Activated CD8-positive, alpha-beta memory T cell treated with anti-CD3 and anti-CD28 coated beads, Interleukin-2, amount 10 ng/mL, durations not matched to agents 7 days and 5 days (primary cell): Measurements from ENCODE around the gene BUB3. TPM values are rescaled to one million over a fixed set of nuclear protein-coding genes. Genes with fewer than 3 reads are reported as not detected.
A peak's percentile ranks its signal among the peaks of the same experiment; 100 is the strongest.

Experiments
- ATAC-seq: fragments of 150-1000 bp; cut with Tn5 transposase; one replicate; pipeline ENCODE4 v1.10.0; 2021; ENCODE audit warnings: moderate library complexity
- CTCF ChIA-PET: fragments of 350-600 bp; sonication (Branson Sonifier 250); formaldehyde crosslinking; loops from one replicate; lab custom pipeline; 2021; ENCODE audit warnings: antibody characterized with exemption; lab: Charles Lee
- DNase-seq: peaks from one replicate; pipeline ENCODE4 v3.0.0-alpha.2; 2020
- H3K27ac Mint-ChIP-seq: one replicate; pipeline ENCODE4 v1.8.0; 2021; ENCODE audit warnings: mild to moderate bottlenecking, mixed read lengths
- H3K27me3 Mint-ChIP-seq: one replicate; pipeline ENCODE4 v1.8.0; 2021; ENCODE audit warnings: mixed read lengths
- H3K36me3 Mint-ChIP-seq: one replicate; pipeline ENCODE4 v1.8.0; 2021; ENCODE audit warnings: mild to moderate bottlenecking, mixed read lengths
- H3K4me1 Mint-ChIP-seq: one replicate; pipeline ENCODE4 v1.8.0; 2021; ENCODE audit warnings: mixed read lengths
- H3K4me3 Mint-ChIP-seq: one replicate; pipeline ENCODE4 v1.8.0; 2021; ENCODE audit warnings: mild to moderate bottlenecking, moderate library complexity, mixed read lengths
- H3K9me3 Mint-ChIP-seq: one replicate; pipeline ENCODE4 v1.8.0; 2022; ENCODE audit warnings: low read depth, mixed read lengths
- total RNA-seq, 2 experiments: library from RNA; stranded (reverse); gene quantifications; one replicate each; pipeline ENCODE4 v1.2.3, GENCODE V29; 2021

Gene BUB3, protein sequence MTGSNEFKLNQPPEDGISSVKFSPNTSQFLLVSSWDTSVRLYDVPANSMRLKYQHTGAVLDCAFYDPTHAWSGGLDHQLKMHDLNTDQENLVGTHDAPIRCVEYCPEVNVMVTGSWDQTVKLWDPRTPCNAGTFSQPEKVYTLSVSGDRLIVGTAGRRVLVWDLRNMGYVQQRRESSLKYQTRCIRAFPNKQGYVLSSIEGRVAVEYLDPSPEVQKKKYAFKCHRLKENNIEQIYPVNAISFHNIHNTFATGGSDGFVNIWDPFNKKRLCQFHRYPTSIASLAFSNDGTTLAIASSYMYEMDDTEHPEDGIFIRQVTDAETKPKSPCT
- total RNA-seq: 100 to 1,000 TPM; 282 to 319 TPM

- no peaks in the 10 kb centered on the region for H3K9me3 Mint-ChIP-seq
- peaks cover 22% of the 10 kb centered on the region for H3K27me3 Mint-ChIP-seq
- CTCF ChIA-PET: interaction anchor here (0.6 to 1.5 kb wide), 5 partner anchors 10 to 174 kb away, joined by 3 to 5 read pairs (median 3); partner anchors contain the start of gene PSTK
- H3K4me3 Mint-ChIP-seq: peak within 1 kb of the TSS; percentile 98
- H3K36me3 Mint-ChIP-seq: peaks cover 46% of the 10 kb centered on the region
- peak within 1 kb of the TSS; percentile 100 for H3K27ac Mint-ChIP-seq
- DNase-seq: peak; percentile 98
- peak; percentile 94 for ATAC-seq
- peaks cover 65% of the 10 kb centered on the region for H3K4me1 Mint-ChIP-seq
These were observed at the start of gene BUB3 for GRCh38 chr10:123154092-123154710. Gene BUB3, plus strand, starts transcription at chr10:123154402. Its CDS starts 516 bp downstream, at chr10:123154918.

DNA sequence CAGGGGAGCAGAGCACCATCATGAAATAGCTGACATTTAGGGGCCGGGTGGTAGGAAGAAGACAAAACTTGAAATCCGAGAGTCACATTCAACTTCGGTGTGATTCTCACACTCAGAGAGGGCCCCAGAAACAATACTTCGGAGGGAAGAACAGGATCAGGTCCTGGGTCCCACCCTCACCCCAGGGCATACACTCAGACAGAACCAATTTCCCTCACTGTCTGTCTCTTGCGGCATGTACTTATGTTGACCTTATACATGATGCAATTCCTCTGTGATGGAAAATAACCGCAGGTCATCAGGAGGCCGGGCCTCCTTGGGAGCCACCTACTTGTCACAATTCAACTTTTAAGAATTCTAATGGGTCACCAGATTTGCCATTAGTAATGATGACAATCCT is 44.7 kb upstream of the BUB3 start:
- no peaks in the 10 kb centered on the region for H3K9me3 Mint-ChIP-seq

DNA sequence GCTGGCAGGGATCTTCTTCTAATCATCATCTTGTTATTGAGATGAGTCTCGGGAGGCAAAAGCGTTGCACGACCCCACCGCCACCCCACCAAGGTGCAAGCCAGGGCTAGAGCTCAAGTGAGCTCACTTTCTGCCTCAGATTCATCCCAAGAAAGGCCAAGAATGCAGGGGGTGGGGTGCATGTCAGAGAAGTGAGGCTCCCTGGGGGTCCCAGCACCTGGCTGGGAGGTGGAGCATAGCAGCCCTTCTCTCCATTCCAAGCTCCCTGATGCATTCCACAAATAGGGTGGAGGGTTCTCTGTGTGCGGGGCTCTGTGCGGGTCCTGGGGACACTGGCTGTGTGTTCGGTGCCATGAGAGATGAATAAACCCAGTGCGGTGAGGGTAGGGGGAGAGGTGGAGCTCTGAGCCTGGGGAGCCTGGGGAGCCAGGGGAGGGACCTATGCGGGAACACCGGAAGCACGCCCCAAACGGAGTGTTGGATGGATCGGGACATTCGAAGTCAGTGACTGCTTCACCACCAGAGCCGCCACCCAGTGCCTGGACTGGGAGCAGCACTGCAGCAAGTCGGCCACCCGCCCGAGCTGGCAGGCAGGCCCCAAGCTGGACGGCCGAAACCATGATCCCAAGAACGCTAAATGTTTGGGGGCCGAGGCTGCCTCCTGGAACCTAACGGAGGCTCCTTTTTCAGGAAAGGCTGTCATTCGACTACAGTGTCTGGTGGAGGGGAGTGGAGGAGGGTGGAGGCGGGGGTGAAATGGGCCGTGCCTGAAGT is 36.4 kb upstream of the BUB3 start:
- peaks cover 39% of the 10 kb centered on the region for H3K27me3 Mint-ChIP-seq
- DNase-seq (no peak), ATAC-seq (no peak)
- no peak overlapping the region for H3K4me3 Mint-ChIP-seq
- CTCF ChIA-PET: no interaction called here
- no peaks in the 10 kb centered on the region for H3K36me3 Mint-ChIP-seq
- H3K4me1 Mint-ChIP-seq: no peaks in the 10 kb centered on the region
- H3K9me3 Mint-ChIP-seq: no peaks in the 10 kb centered on the region
- no peak overlapping the region for H3K27ac Mint-ChIP-seq

More for the DNA sequence above, 44.7 kb upstream of the BUB3 start:
- peaks cover 15% of the 10 kb centered on the region for H3K27me3 Mint-ChIP-seq
- H3K4me3 Mint-ChIP-seq: no peak overlapping the region
- no peaks in the 10 kb centered on the region for H3K4me1 Mint-ChIP-seq
- H3K27ac Mint-ChIP-seq: no peak overlapping the region
- no peak for ATAC-seq
- CTCF ChIA-PET: no interaction called here
- no peak for DNase-seq
- H3K36me3 Mint-ChIP-seq: no peaks in the 10 kb centered on the region

DNA sequence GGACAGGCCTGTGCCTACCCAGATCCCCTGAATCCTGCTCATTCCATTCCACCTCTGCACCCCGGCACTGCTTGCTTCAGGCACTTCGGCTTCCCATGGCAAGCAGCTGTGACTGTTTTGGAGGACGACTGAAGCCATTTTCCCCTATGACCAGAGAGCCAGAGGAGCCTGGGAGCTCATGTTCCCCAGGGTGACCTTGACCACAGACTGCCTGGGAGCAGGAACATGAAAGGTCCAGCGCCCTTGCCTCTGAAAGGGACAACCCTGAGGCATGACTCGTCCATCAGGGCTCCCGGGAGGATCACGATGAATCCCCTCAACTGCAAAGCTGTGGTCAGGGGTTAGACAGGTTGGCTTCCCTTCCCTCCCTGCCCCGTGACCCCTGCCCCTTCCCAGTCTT is 35.1 kb upstream of the BUB3 start:
- no peak overlapping the region for H3K4me3 Mint-ChIP-seq
- DNase-seq (no peak), ATAC-seq (no peak)
- peaks cover 44% of the 10 kb centered on the region for H3K27me3 Mint-ChIP-seq
- no peaks in the 10 kb centered on the region for H3K36me3 Mint-ChIP-seq
- no peak overlapping the region for H3K27ac Mint-ChIP-seq
- CTCF ChIA-PET: no interaction called here
- H3K9me3 Mint-ChIP-seq: no peaks in the 10 kb centered on the region
- no peaks in the 10 kb centered on the region for H3K4me1 Mint-ChIP-seq

- ATAC-seq (no peak), DNase-seq (no peak)
- no peak overlapping the region for H3K4me3 Mint-ChIP-seq
- no peak overlapping the region for H3K27ac Mint-ChIP-seq
- H3K9me3 Mint-ChIP-seq: no peaks in the 10 kb centered on the region
- peaks cover 63% of the 10 kb centered on the region for H3K27me3 Mint-ChIP-seq
- no peaks in the 10 kb centered on the region for H3K36me3 Mint-ChIP-seq
- H3K4me1 Mint-ChIP-seq: no peaks in the 10 kb centered on the region
- CTCF ChIA-PET: no interaction called here
These were observed 28.0 kb upstream of the BUB3 start for GRCh38 chr10:123126246-123126645.

GRCh38 chr10:123129618-123130271 is 24.5 kb upstream of the BUB3 start:
- peaks cover 21% of the 10 kb centered on the region for H3K4me1 Mint-ChIP-seq

GRCh38 chr10:123132576-123133477 is 21.4 kb upstream of the BUB3 start:
- ATAC-seq: peak; percentile 71
- peak; percentile 89 for DNase-seq
- peak overlapping the region; percentile 68 for H3K27ac Mint-ChIP-seq
- peaks cover 87% of the 10 kb centered on the region for H3K27me3 Mint-ChIP-seq
- no peaks in the 10 kb centered on the region for H3K9me3 Mint-ChIP-seq
- H3K36me3 Mint-ChIP-seq: peaks cover 3% of the 10 kb centered on the region
- peaks cover 28% of the 10 kb centered on the region for H3K4me1 Mint-ChIP-seq
- H3K4me3 Mint-ChIP-seq: peak overlapping the region; percentile 41
- CTCF ChIA-PET: interaction anchor here (0.6 to 4.5 kb wide), 8 partner anchors 12 to 425 kb away, joined by 3 to 25 read pairs (median 6); no protein-coding TSS in a partner anchor

More at GRCh38 chr10:123129618-123130271, 24.5 kb upstream of the BUB3 start:
- DNase-seq (no peak), ATAC-seq (no peak)
- CTCF ChIA-PET: interaction anchor here (0.6 kb wide), 1 partner anchor 1697 kb away, joined by 3 read pairs; no protein-coding TSS in a partner anchor
- H3K27ac Mint-ChIP-seq: no peak overlapping the region
- H3K36me3 Mint-ChIP-seq: peaks cover 2% of the 10 kb centered on the region
- H3K9me3 Mint-ChIP-seq: no peaks in the 10 kb centered on the region
- peaks cover 82% of the 10 kb centered on the region for H3K27me3 Mint-ChIP-seq
- H3K4me3 Mint-ChIP-seq: no peak overlapping the region

DNA sequence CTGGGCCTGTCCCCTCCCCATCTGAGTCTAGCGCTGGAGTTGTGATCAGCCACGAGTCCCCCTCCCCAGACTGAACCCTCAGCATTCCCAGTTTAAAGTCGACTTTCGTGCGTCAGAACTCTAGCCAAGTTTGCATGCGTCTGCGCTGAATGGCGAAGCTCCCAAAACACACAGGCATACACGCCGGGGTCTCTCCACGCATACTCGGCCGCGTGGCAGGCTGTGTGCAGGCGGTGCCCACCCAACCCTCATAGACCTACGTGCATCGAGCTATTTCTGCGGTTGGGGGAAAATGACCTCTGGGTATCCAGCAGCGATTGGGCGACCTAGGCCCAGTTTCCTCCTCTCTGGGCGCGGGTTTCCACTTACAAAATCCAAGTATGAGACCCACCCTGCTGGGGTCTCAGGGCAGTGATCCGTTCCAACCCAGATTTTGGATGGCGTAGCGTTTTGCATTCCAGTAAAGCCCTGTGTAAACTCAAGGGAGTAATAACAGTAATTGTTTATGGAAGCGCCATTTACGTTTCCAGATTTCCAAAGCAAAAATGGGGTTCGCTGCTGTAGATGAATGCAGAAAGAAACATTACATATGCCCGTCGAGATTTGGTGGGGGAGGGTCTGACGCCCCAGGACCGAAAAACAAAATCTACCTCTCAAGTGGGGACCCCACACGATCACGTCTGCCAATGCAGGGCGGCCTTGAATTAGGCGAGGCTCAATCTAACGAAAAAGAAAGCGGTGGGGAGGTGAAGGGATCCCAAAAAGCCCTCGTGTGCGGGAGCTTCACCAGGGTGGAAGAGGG is 20.5 kb upstream of the BUB3 start:
- H3K4me3 Mint-ChIP-seq: no peak overlapping the region
- DNase-seq (no peak), ATAC-seq (no peak)
- CTCF ChIA-PET: interaction anchor here (0.7 to 4.5 kb wide), 9 partner anchors 11 to 424 kb away, joined by 3 to 25 read pairs (median 5); partner anchors contain the start of gene HMX2
- H3K9me3 Mint-ChIP-seq: no peaks in the 10 kb centered on the region
- H3K27me3 Mint-ChIP-seq: peaks cover 88% of the 10 kb centered on the region
- H3K36me3 Mint-ChIP-seq: peaks cover 5% of the 10 kb centered on the region
- peaks cover 30% of the 10 kb centered on the region for H3K4me1 Mint-ChIP-seq
- peak overlapping the region; percentile 67 for H3K27ac Mint-ChIP-seq

- H3K4me3 Mint-ChIP-seq: peak overlapping the region; percentile 35
- CTCF ChIA-PET: interaction anchor here (1.1 to 4.5 kb wide), 6 partner anchors 11 to 424 kb away, joined by 3 to 25 read pairs (median 6); partner anchors contain the start of gene HMX2
- peaks cover 31% of the 10 kb centered on the region for H3K4me1 Mint-ChIP-seq
- peak overlapping the region; percentile 67 for H3K27ac Mint-ChIP-seq
- DNase-seq (no peak), ATAC-seq (no peak)
- peaks cover 5% of the 10 kb centered on the region for H3K36me3 Mint-ChIP-seq
- no peaks in the 10 kb centered on the region for H3K9me3 Mint-ChIP-seq
- H3K27me3 Mint-ChIP-seq: peaks cover 90% of the 10 kb centered on the region
These were observed 19.8 kb upstream of the BUB3 start for GRCh38 chr10:123134343-123134914.

GRCh38 chr10:123134915-123135414 is 19.2 kb upstream of the BUB3 start:
- H3K4me1 Mint-ChIP-seq: peaks cover 35% of the 10 kb centered on the region
- peaks cover 5% of the 10 kb centered on the region for H3K36me3 Mint-ChIP-seq
- peak overlapping the region; percentile 48 for H3K4me3 Mint-ChIP-seq
- no peaks in the 10 kb centered on the region for H3K9me3 Mint-ChIP-seq
- CTCF ChIA-PET: interaction anchor here (1.1 to 4.5 kb wide), 5 partner anchors 10 to 423 kb away, joined by 3 to 25 read pairs (median 5); partner anchors contain the start of gene HMX2
- no peak for ATAC-seq
- H3K27me3 Mint-ChIP-seq: peaks cover 90% of the 10 kb centered on the region
- H3K27ac Mint-ChIP-seq: no peak overlapping the region
- DNase-seq: no peak
